ENCODE data around the gene STARD3.
"Not testable (repeated sequence)": the region's sequence is repeated elsewhere in the genome, so short reads cannot be mapped to it uniquely, and the experiment has no call there.

The STARD3 gene

DNA sequence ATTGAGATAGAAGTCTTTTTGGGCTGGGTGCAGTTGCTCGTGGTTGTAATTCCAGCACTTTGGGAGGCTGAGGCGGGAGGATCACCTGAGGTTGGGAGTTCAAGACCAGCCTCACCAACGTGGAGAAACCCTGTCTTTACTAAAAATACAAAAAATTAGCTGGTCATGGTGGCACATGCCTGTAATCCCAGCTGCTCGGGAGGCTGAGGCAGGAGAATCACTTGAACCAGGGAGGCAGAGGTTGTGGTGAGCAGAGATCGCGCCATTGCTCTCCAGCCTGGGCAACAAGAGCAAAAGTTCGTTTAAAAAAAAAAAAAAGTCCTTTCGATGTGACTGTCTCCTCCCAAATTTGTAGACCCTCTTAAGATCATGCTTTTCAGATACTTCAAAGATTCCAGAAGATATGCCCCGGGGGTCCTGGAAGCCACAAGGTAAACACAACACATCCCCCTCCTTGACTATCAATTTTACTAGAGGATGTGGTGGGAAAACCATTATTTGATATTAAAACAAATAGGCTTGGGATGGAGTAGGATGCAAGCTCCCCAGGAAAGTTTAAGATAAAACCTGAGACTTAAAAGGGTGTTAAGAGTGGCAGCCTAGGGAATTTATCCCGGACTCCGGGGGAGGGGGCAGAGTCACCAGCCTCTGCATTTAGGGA, 62.3 kb downstream of the STARD3 start:
- DNase-seq: not testable (repeated sequence)

- peak; percentile 50 for DNase-seq
These were observed 62.8 kb downstream of the STARD3 start, which contains the start of gene ERBB2 for GRCh38 chr17:39699818-39700147. TSS of gene ERBB2 (plus strand) at chr17:39700064. CDS start at chr17:39700239, 175 bp downstream.

DNA sequence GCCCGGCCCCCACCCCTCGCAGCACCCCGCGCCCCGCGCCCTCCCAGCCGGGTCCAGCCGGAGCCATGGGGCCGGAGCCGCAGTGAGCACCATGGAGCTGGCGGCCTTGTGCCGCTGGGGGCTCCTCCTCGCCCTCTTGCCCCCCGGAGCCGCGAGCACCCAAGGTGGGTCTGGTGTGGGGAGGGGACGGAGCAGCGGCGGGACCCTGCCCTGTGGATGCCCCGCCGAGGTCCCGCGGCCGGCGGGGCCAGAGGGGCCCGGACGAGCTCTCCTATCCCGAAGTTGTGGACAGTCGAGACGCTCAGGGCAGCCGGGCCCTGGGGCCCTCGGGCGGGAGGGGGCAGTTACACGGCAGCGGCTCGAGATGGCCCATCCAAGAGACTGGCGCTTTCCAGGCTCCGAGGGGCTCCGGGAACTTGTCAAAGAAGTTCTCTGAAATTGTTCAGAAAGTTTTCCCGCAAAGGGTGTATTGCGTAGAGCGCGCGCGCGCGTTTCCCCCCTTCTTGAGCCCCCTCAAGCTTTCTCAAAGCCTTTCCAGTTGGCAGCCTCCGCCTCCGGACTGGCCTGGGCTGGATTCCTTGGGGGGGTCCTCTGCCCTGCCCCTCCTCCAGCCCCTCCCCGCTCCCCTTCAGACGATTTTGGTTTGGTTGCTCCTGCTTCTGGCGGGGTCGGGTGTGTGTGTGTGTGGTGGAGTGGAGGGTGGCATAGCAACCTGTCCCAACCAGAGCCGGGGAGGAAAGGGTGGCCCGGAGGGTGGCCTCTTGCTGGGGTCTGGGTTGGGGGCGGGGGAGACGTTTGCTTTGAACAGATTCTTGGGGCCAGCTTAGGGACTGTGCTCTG, 63.4 kb downstream of the STARD3 start:
- DNase-seq: peak; percentile 46

DNA sequence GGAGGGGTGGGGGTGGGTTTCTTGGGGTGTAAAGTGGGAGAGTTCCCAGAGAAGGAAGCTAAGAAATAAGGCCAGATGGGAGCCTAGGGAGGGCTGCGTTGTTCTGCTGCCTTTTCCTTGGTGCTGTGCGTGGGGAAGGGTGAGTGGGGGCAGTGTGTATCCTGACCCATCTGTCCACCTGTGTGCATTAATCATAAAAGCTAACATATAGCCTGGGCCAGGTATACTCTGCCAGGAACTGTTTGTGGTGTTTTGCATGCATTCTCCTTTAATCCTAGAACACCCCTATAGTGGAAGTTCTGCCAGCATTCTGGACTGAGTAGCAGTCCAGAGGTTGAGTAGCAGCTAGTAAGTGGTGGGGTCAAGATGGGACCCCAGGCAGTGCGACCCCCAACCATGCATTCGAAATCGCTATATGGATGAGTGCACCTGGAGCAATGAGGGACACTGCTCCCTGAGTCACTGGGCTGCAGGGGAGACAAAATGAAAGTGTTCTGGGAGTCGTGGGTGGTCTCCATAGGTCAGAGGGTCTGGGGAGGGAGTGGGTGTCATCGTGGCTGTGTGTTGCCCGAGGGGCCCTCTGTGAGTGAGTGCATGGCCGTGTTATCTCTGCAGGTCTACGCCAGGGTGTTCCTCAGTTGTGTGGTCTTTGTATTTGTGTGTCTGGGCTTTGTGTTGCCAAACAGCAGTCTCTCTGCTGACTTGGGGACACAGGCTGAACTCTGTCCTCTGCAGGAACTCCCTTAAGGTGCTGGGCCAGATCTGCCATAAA, 64.3 kb downstream of the STARD3 start:
- DNase-seq: peak; percentile 35

DNA sequence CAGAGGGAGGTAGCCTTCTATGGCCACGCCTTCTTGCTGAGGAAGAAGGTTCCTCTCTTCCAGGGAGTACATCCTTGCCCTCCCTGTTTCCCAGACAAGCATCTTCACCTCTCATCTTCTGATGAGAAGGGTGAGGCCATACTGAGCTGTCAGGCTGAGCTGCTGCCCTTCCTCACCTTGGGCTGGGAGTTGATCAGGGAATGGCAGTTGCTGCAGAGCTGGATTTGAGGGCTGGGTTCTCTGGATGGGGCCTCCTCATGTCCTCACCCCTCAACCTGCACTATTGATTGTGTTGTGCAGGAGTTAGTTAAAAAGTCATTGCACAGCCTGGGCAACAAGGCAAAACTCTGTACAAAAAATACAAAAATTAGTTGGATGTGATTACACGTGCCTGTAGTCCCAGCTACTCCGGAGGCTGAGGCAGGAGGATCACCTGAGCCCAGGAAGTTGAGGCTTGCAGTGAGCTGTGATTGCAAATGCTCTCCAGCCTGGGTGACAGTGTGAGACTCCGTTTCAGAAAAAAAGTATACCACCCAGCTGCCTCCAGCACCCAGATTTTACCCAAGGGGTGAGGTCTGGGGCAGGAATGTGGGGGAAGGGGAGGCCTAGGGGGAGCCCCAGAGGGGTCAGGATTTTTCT, 65.0 kb downstream of the STARD3 start:
- DNase-seq: no peak

DNA sequence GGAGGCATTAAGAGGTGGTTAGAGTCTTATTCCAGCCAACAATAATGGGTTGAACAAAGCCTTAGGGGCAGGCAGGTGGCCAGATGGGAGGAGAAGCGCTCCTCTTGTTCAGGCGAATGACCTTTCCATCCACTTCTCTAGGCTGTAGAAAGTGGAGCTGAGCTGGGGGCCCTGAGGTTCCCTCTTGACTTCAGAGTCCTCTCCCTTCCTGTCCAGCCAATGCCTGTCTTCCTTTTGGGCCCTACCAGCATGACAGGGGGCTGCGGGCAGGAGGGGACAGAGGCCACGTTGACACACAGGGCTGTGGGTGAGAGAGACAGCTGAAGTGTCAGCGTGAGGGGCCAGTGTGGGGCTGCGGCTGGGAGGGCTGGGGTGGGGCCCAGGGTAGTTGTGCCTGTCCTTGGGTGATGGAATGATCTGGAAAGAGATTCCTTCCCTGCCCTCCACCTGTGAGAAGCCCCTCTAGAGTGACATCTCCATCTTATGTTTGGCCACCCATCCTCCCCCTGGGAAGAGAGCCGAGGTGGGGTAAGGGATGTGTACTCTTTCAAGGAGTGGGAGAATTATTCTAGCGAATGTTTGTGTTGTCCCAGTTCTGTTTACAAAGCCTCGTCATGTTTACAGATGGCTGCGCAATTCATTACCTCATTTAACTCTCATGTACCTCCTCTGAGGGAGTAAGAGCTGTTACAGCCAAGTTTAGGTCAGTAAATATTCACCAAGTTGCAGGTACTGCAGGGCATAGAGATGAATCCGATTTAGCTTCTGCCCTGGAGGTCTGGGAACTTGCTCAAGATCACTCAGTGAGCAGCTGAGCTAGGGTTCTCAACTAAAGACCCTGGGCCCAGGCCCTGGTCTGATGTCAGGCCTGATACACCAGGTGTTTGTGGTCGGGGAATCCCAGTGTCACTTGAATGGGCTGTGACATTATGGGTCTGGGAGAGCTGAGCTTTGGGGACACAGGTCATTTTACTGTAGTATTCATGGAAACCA, 66.3 kb downstream of the STARD3 start:
- peak; percentile 90 for DNase-seq

DNA sequence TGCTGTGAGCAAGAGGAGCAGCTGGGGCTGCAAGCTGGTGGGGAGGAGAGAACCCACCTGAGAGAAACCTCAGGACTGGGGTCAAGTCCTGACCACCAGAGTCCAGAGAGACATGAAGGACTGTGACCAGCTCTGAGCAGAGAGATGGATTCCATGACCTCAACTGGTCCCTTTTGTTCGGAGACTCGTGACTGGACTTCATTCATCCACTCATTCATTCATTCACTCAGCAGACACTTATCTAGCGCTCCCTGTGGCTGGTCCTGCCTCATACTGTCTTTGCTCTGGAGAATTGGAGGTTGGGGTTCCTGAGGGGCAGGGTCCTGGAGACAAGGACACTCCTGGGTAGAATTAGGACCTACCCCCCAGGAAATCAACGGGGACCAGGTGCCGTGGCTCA, 67.0 kb downstream of the STARD3 start:
- DNase-seq: no peak

DNA sequence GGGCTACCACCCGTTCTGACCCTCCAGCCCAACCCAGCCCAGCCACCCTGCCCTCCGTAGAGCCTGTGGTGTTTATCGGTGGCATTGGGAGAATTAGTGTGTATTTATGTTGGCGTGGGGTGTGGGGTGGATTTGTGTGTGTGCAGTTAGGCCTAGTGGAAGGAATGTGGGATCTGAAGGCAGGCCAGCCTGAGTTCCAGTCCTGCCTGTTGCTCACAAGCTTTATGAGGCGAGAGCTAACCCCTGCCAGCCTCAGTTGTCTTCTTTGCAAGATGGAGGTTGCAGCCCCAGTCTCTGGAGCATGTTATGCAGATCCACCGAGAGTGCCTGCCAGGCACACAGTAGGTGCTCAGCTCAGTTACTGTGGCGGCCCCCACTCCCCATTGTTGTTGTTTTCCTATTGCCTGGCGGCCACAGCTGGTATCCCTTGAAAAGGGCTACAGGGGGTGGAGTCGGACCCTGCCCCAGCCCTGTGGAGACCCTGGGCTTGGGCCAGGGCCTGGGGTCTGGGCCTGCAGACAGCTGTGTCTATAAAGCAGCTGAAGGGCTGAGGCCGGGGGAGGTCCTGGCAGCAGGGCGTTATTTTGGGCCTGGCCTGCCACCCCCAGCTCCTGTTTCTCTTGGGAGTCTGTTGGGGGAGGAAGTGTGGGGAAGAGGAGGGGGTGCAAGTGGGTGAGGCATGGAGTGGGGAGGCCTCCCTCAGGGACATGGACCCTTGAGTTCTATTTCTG, 68.0 kb downstream of the STARD3 start:
- DNase-seq: peak; percentile 23

DNA sequence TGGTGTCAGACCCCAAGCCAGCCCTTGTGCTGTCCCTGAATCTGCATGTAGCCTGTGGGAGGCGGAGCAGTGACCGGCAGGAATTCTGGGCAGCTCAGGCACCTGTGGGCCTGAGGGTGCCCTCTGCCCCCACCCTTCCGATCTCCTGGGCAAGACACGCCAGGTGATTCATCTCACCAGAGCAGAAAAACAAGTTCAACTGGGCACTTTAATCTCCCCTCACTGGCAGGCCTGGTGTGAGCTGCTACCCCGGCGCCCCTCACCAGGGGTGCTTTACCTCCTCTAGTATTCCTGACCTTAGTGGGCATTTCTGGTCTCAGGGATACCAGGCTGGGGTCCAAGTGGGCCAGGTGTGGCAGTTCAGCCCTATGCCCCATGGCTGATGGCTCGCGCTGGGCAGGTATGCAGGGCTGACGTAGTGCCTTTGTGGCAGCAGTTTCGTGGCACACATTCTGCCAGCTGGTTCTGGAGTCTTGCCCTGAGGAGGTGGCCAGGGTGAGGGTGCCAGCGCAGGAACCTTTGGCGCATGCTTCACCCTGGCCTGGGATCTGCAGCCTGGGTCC, 68.9 kb downstream of the STARD3 start:
- peak; percentile 94 for DNase-seq

- DNase-seq: no peak
These were observed 69.4 kb downstream of the STARD3 start for GRCh38 chr17:39706383-39706782.

GRCh38 chr17:39706921-39707337, 70.0 kb downstream of the STARD3 start:
- peak; percentile 52 for DNase-seq

- no peak for DNase-seq
These were observed 72.5 kb downstream of the STARD3 start for GRCh38 chr17:39709319-39709997.

DNA sequence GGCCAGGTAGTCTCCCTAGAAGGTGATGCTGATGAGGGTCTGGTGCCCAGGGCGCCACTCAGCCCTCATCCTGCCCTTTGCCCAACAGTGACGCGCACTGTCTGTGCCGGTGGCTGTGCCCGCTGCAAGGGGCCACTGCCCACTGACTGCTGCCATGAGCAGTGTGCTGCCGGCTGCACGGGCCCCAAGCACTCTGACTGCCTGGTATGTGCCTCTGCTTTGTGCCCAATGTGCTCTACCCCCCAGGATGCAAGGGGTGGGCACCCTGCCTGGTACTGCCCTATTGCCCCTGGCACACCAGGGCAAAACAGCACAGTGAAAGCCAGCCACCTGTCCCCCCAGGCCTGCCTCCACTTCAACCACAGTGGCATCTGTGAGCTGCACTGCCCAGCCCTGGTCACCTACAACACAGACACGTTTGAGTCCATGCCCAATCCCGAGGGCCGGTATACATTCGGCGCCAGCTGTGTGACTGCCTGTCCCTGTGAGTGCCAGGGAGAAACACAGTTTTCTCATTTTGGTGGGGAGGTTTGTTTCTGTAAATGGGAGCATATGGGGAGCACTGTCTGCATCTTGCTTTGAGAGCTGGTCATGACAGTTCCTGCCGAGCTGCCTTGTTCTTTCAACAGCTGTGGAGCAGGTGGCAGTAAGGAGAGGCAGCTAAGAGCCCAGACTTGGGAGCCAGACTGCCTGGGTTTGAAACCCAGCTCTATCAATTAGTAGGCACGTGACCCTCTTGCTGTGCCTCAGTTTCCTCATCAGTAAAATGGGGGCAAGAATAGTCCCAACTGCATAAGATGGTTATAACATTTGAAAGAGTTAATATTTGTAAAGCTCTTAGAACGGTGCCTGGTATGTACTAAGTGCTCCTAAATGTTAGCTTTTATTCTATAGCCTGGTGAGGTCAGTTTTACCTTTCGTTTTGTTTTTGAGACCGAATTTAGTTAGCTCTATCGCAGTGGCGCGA, 73.3 kb downstream of the STARD3 start:
- no peak for DNase-seq

- not testable (repeated sequence) for DNase-seq
These were observed 74.1 kb downstream of the STARD3 start for GRCh38 chr17:39711071-39711470.

- DNase-seq: no peak
These were observed 74.9 kb downstream of the STARD3 start for GRCh38 chr17:39711851-39712250.
